Keratinocyte (primary cell): ENCODE data around the gene OR56A3. TPM values are rescaled to one million over a fixed set of nuclear protein-coding genes. Genes with fewer than 3 reads are reported as not detected.

Experiments used
- DNase-seq: peaks from one replicate; pipeline ENCODE4 v3.0.0-alpha.2; 2011; ENCODE audit warnings: low read depth, missing footprints, low spot score
- FAIRE-seq: peaks from 2 replicates; lab custom pipeline; 2011; peaks lifted over from hg19 to GRCh38; lab: Jason Lieb, UNC
- H2AFZ ChIP-seq: 2 replicates; pipeline ENCODE4 v1.6.0; 2012; ENCODE audit warnings: low read length, control low read depth, inconsistent platforms; ENCODE audit not compliant: control insufficient read depth
- H3K27ac ChIP-seq: 2 replicates; pipeline ENCODE4 v1.5.1; 2011; ENCODE audit warnings: low read length; ENCODE audit not compliant: control insufficient read depth, insufficient read depth
- H3K27me3 ChIP-seq: 3 replicates; pipeline ENCODE4 v1.6.0; 2011; ENCODE audit warnings: low read length; ENCODE audit not compliant: control insufficient read depth, insufficient read depth; ENCODE audit errors: extremely low read depth
- H3K36me3 ChIP-seq, 2 experiments: 2 replicates in 1 of 2; 3 replicates in 1 of 2; pipeline ENCODE4 v1.5.1; 2011; ENCODE audit warnings: low read length in 2 of 2, mild to moderate bottlenecking in 1 of 2; ENCODE audit not compliant: control insufficient read depth in 2 of 2, insufficient read depth in 2 of 2; ENCODE audit errors: extremely low read depth in 1 of 2
- H3K4me1 ChIP-seq: 3 replicates; pipeline ENCODE4 v1.5.1; 2011; ENCODE audit warnings: low read length; ENCODE audit not compliant: control insufficient read depth, insufficient read depth; ENCODE audit errors: extremely low read depth
- H3K4me2 ChIP-seq: 3 replicates; pipeline ENCODE4 v1.6.0; 2011; ENCODE audit warnings: low read depth, low read length; ENCODE audit not compliant: control insufficient read depth, insufficient read depth; ENCODE audit errors: extremely low read depth
- H3K4me3 ChIP-seq, 3 experiments: fragments of 200-600 bp in 1 of 3; sonication (generic) in 1 of 3; 2 replicates in 2 of 3; 3 replicates in 1 of 3; pipeline ENCODE4 v1.5.1; 2011 to 2016; ENCODE audit warnings: low read length in 3 of 3, mild to moderate bottlenecking in 3 of 3, control low read depth in 2 of 3, inconsistent platforms in 1 of 3, low read depth in 1 of 3, mixed read lengths in 1 of 3, mixed run types in 1 of 3, moderate library complexity in 1 of 3; ENCODE audit not compliant: control insufficient read depth in 2 of 3, insufficient read depth in 2 of 3; ENCODE audit errors: extremely low read depth in 1 of 3
- H3K79me2 ChIP-seq: 2 replicates; pipeline ENCODE4 v1.6.0; 2012; ENCODE audit warnings: low read length; ENCODE audit not compliant: control insufficient read depth, insufficient read depth
- H3K9ac ChIP-seq: 3 replicates; pipeline ENCODE4 v1.6.0; 2011; ENCODE audit warnings: low read length; ENCODE audit not compliant: control insufficient read depth, insufficient read depth; ENCODE audit errors: extremely low read depth
- H3K9me1 ChIP-seq: 3 replicates; pipeline ENCODE4 v1.6.0; 2011; ENCODE audit warnings: low read length; ENCODE audit not compliant: control insufficient read depth, insufficient read depth; ENCODE audit errors: extremely low read depth
- H3K9me3 ChIP-seq: 2 replicates; pipeline ENCODE4 v1.5.1; 2012; ENCODE audit warnings: low read depth, low read length; ENCODE audit not compliant: control insufficient read depth
- H4K20me1 ChIP-seq: 3 replicates; pipeline ENCODE4 v1.6.0; 2011; ENCODE audit warnings: low read length; ENCODE audit not compliant: control insufficient read depth, insufficient read depth; ENCODE audit errors: extremely low read depth
- EZH2 ChIP-seq: IDR thresholded peaks from one replicate; pipeline ENCODE4 v1.6.1; 2012; ENCODE audit warnings: inconsistent platforms, mild to moderate bottlenecking, low read length, moderate library complexity
- dilution Hi-C: fragments of 300-500 bp; cut with MboI; formaldehyde crosslinking; loops from one replicate; pipeline ENCODE4 v1.7.0; 2020; ENCODE audit warnings: low sequenced_read_pairs; ENCODE audit not compliant: extremely low pct_ligation_motif_present
- polyA plus RNA-seq, 5 experiments: library from polyadenylated mRNA; depleted of rRNA in 3 of 5; stranded (reverse) in 3 of 5; stranded (forward) in 1 of 5; unstranded in 1 of 5; fragments of >200 nt; gene quantifications; 1 replicate in 1 of 5; 2 replicates in 3 of 5; 3 replicates in 1 of 5; pipeline versions ENCODE4 v1.2.1 to v1.2.3, GENCODE V29; 2011 to 2012; ENCODE audit warnings: missing spikeins in 2 of 5, low read depth in 1 of 5, low replicate concordance in 1 of 5
- TF ChIP-seq, protein P1 (sequence below), 3 experiments: IDR thresholded peaks in 1 of 3; conservative IDR thresholded peaks in 1 of 3; optimal IDR thresholded peaks in 1 of 3; 2 replicates in 2 of 3; 3 replicates in 1 of 3; pipeline versions ENCODE3 to v1.5.1; 2011; ENCODE audit warnings: low read length in 3 of 3, mild to moderate bottlenecking in 3 of 3, moderate library complexity in 2 of 3, control low read depth in 1 of 3, inconsistent platforms in 1 of 3; ENCODE audit not compliant: insufficient read depth in 2 of 3; ENCODE audit errors: extremely low read depth in 1 of 3

Gene OR56A3
- polyA plus RNA-seq, 1 donor (not counting 4 experiments of a cell fraction or from before 2014, with no cell fraction given) = not detected

DNA sequence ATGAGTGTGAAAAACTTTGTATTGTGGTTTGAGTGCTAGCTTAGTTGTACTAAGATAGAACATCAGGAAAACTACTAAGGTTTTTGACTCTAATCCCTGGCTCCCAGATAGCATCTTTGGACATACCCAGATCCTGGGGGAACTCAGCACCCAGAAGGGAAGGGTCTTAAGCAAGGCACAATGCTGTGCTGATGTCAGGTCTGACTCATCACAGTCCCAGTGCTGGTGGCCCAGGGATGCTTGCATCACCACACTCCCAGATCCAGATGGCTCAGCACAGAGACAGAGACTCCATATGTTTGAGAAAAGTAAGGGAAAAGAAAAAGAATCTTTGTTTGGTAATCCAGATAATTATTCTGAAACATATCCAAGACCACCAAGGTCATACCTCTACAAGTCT, 18.3 kb upstream of the OR56A3 start:
- no peak for TF ChIP-seq EZH2
- TF ChIP-seq, protein P1, sequence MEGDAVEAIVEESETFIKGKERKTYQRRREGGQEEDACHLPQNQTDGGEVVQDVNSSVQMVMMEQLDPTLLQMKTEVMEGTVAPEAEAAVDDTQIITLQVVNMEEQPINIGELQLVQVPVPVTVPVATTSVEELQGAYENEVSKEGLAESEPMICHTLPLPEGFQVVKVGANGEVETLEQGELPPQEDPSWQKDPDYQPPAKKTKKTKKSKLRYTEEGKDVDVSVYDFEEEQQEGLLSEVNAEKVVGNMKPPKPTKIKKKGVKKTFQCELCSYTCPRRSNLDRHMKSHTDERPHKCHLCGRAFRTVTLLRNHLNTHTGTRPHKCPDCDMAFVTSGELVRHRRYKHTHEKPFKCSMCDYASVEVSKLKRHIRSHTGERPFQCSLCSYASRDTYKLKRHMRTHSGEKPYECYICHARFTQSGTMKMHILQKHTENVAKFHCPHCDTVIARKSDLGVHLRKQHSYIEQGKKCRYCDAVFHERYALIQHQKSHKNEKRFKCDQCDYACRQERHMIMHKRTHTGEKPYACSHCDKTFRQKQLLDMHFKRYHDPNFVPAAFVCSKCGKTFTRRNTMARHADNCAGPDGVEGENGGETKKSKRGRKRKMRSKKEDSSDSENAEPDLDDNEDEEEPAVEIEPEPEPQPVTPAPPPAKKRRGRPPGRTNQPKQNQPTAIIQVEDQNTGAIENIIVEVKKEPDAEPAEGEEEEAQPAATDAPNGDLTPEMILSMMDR (optimal IDR thresholded peaks at IDR 0.05 in 1 of 3, IDR thresholded peaks at IDR 0.05 in 1 of 3, conservative IDR thresholded peaks at IDR 0.05 in 1 of 3; ENCODE audit: extremely low read depth in 1 of 3, insufficient read depth in 2 of 3, low read length in 3 of 3) = no peak
- Histone ChIP-seq H3K9me1 (no peaks in the 10 kb centered on the region), H3K27ac (peak overlapping the region; percentile 73), H3K4me3 (no peak overlapping the region), H3K9ac (peak overlapping the region; percentile 15), H4K20me1 (no peaks in the 10 kb centered on the region), H3K79me2 (no peaks in the 10 kb centered on the region), H3K9me3 (no peaks in the 10 kb centered on the region), H3K27me3 (no peaks in the 10 kb centered on the region), H3K4me2 (no peak overlapping the region), H2AFZ (no peak overlapping the region), H3K4me1 (peaks cover 12% of the 10 kb centered on the region), H3K36me3 (no peaks in the 10 kb centered on the region)
- no peak for DNase-seq
- no peak for FAIRE-seq
- dilution Hi-C loops = no loop called here

DNA sequence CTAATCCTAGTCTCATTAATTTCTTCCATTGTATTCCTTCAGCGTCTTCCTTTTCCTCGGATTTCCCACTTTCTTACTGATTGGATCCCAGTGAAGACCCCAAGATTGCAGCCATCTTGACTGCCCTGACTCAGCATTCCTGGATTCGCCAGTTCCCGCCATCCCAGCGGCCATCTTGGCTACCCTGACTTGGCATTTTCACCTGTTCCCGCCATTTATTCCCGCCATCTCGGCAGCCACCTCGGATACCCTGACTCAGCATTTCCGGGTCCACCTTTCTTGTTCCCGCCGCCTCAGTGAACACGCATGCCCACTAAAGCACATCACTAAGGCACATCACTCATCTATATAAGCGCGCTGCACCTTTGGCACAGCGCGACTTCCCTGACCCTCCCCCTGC, 13.8 kb upstream of the OR56A3 start:
- dilution Hi-C loops = no loop called here
- no peaks in the 10 kb centered on the region for H3K9me1 ChIP-seq
- no peak overlapping the region for H2AFZ ChIP-seq
- H3K27me3 ChIP-seq = no peaks in the 10 kb centered on the region
- no peak overlapping the region for H3K27ac ChIP-seq
- FAIRE-seq (no peak), DNase-seq (no peak)
- H4K20me1 ChIP-seq = no peaks in the 10 kb centered on the region
- H3K9ac ChIP-seq = no peak overlapping the region
- H3K79me2 ChIP-seq = no peaks in the 10 kb centered on the region
- TF ChIP-seq EZH2 = no peak
- TF ChIP-seq, protein P1 (optimal IDR thresholded peaks at IDR 0.05 in 1 of 3, IDR thresholded peaks at IDR 0.05 in 1 of 3, conservative IDR thresholded peaks at IDR 0.05 in 1 of 3; ENCODE audit: extremely low read depth in 1 of 3, insufficient read depth in 2 of 3, low read length in 3 of 3) = no peak
- H3K4me2 ChIP-seq = no peak overlapping the region
- H3K4me3 ChIP-seq = no peak overlapping the region
- peaks cover 5% of the 10 kb centered on the region for H3K4me1 ChIP-seq
- no peaks in the 10 kb centered on the region for H3K36me3 ChIP-seq
- peaks cover 2% of the 10 kb centered on the region for H3K9me3 ChIP-seq
